Glomerular visceral epithelial cell (primary cell): ENCODE results near the gene UBE2E1.

ENCODE experiments used
- DNase-seq: peaks from one replicate; pipeline ENCODE4 v3.0.0-alpha.2; 2016; ENCODE audit errors: extremely low spot score

Gene UBE2E1

DNA sequence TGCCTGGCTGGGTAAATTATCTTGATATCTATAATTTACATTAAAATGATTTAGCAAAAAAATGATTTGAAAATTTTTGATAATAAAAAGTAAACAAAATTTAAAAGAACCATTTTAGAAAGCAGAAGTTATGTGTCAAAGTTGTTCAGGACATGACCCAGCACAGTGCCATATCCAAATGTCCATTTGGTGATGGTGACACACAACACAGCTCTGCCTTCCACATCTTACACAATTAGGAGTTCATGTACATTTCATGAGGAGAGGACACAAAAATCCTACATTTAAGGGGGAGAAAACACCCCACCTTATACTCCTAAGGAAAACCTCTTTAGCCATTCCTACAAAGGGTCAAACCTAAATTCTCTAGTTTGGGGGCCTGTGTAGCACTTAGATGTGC is 10.7 kb upstream of the UBE2E1 start:
- DNase-seq, result no peak

DNA sequence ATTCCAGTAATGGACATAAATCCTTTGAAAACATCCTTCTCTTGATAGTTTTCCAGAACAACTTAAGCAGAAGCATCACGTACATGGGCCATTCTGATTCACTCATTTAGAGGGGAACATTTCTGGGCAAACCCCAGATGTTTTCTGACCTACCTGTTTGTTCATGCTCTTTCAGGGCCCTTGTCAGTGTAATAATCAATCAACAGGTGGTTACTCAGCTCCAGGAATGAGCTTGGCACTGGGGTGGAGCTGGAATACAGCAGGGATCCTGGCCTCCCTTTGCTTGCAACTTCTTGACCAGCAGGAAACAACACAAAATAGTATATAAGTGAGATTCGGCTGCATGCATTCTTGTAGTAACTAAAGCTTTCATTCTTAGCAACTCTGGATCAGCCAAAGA is 9.2 kb upstream of the UBE2E1 start:
- DNase-seq, result no peak

DNA sequence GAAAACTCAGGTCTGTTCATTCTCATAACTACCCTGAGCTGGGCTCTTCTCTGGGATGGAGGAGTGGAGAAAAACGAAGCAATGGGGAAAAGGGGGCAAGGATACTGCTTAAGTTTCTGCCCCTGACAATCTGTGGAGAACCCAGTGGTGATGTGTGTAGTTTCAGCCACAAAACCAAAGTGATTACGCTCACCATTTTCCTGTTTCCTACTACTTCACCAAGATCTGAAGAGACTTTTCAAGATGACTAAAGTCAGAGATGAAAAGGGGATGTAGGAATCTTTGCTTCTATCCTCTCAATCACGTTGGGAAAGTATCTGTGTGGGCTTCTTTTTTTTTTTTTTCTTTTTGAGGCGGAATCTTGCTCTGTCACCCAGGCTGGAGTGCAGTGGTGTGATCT is 8.3 kb upstream of the UBE2E1 start:
- DNase-seq, result no peak

DNA sequence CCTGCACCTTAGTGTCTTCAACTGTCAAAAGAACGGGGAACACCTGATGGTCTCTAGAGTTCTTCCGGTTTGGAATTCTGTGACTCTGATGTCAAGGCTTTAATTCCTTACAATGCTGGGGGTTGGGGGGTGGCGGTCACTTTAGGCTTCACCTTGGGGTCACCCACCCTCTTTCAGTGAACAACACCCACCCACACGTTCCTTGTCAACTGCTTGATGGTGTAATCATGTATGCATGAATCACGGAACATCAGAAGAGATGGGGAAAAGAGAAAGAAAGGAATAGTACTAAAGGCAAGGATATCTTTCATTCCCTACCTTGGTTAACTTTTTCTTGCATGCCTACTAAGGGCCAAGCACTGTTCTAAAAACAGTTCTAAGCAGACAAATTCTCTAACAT is 7.3 kb upstream of the UBE2E1 start:
- DNase-seq, result no peak

DNA sequence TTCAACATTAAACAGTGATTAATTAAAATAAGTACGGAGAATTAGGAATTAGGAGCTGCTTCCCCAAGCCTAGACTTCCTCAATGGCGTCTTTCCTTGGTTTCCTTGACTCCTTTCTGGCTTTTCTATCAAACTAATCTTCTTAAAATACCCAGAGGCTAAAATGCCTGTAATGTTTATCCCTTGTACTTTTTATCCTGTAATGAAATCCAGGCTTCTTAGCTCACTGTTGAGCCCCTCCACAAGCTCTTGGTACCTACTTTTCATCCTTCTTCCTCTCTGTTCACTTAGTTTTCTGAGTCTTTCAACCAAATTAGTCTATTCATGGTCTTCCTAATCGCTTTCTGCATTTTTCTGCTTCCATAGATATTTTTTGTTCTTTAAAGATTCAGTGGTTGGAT is 6.9 kb upstream of the UBE2E1 start:
- no peak for DNase-seq

DNA sequence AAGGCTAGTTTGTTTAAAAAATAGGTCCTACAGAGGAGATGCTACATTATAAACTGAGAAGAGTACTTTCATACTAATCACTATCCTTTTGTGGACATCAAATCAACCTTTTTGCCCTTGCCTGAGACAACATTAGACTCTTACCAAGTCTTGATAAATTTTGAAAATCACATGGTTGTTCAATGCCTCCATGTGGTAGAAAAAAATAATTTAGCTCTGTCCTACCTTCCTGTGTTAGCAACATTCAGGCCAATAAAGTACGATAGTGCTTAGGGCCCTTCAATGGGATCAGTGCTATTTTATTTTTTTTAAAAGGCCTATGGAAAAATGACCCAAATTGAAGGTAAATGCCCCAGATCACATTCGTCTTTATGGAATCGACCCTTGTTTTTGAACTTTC is 5.0 kb upstream of the UBE2E1 start:
- no peak for DNase-seq

DNA sequence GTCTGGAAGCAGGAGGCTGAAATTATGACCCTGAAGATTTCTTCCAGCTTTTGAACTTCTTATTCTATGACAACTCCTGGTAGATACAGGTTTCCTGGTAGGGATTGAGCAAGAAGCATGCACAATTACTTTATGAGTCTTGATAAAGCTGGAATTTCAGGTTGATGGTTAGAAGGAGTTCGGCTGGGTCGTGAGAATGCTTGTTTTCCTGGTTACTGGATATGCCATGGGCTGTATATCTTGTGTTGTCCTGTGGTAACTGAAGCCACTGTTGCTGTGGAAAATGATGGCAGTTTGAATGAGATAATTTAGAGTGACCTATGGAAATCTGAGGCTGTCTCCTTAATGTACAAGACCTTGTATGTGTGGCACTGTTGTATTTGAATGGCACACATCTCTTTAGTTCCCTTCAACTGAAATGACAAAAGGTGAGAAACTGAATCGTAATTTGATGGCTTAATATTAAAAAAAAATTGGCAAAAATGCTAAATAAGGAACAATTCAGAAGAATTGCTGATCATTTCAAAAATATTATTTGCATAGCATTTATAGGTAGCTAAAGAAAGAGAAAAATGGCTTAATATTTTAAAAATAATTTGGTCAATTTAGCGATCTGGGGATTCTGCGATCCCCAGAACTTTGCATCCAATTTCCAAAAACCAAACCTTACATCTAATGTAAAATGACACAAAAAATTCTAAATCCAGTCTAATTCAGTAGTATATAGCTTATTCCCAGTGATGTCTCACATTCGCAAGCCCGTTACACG is 1.1 kb upstream of the UBE2E1 start:
- DNase-seq, result no peak

DNA sequence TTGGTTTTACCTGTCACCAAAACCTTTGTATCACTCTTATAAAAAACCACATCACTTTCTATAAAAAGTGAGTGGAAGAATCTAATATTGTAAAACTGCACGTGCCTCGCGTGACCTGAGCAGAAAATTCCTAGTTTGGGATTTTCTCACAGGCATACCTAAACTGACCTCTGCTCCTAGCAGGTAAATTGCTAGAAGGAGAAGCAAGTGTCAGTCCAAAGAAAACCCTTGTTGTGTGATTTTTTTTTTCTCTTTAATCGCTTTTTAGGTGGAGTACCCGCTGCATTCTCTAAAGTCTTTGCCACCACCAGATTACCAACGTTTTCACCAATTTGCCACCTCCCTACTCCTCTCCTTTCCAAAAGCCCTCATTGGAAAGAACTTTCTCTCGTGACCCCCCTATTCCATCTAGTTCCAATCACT is 534 bp upstream of the UBE2E1 start:
- DNase-seq, result no peak

DNA sequence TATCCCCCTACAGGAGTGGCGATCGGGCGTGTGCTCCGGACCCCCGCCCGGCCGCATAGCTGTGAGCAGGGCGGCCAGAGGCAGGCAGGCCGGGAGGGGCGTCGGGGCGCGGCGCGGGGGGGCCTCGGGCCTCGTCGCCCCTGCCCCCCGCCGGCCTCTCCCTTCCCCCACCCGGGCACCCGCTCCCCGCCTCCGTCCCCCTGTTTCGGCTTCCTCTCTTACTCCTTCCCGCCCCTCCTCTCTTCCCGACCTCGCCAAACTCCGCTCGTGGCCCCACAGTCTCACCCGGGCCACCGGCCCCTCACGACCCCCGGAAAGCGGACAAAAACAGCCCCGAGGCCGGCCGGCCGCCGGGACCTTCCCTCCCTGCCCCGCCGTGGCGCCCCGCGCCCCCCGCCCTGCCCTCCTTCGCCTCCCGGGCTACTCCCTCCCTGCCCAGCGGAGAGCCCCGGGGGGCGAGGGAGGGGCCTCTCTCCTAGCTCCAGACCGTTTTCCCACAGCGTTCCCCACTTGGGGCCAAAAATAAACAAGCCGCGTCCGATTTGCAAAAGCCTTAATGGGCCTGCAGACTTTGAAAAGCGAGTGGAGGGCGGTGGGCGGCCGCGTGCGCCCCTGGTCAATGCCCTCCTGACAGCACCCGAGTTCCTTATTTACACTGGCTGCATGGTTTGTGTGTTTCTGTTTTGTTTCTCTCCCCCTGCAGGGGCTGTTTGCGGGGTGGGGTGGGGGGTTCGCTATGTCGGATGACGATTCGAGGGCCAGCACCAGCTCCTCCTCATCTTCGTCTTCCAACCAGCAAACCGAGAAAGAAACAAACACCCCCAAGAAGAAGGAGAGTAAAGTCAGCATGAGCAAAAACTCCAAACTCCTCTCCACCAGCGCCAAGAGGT is 1.0 kb downstream of the UBE2E1 start:
- peak; percentile 10 for DNase-seq

DNA sequence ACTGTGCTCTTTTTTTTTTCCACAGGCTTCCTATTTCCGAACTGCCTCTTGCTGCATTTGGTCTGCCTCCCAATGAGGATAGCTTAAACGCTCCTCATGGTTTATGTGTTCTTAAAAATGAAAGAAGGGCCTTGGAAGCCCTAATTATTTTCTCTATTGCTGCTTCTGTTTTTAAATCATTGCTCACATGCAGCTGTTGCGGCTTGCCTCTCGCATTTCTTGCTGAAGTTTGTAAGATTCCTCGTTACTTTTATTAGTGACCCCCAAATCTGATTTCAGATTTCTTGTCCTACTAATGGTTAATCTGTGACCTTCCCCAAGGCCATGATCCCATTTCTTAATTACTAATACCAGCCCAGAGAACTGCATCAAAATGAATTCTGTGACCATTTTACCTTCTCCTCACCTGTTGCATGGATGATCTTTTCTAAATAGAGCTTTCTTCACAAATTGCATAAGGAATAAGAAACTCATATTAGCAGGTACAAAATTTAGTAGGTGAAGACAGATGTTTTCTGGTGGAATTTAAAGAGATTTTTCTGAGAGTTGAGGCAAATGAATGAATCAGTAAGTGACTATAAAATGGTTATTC is 1.8 kb downstream of the UBE2E1 start:
- DNase-seq, result no peak

DNA sequence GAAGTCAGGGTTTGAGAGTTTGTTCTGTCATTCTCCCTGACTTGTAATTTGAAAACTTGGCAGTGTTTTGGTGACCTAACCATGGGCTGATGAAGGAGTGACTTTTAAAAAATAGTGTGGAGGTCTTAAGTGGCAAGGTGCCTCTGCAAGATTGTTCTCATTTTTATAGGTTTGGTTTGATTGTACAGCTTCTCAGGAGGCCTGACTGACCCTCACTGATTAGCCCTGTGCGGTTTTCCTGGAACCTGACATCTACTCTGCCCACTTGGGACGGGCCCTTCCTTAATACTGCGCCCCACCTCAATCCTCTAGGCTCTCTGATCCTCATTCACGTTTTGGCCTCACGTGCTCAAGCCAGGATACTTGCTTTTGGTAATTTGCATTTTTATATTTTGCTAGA is 2.8 kb downstream of the UBE2E1 start:
- no peak for DNase-seq

DNA sequence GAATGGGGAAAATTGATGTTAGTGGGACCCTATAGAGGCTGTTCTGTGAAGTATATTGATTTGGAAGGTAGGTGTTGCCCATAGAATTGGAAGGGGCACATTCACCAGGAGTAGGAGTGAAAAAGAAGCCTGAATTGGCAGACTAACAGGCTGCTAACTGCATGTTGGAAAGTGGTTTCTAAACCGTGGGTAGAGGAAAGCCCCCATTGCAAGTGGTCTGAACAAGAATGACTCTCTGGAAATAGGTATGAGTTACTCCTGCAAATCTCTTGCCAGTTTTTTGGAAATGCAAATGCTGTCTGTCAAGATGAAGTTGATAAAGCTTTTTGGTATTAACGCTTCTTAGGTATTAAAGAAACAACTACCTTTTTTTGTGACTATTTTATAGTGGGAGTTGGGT is 3.5 kb downstream of the UBE2E1 start:
- no peak for DNase-seq

DNA sequence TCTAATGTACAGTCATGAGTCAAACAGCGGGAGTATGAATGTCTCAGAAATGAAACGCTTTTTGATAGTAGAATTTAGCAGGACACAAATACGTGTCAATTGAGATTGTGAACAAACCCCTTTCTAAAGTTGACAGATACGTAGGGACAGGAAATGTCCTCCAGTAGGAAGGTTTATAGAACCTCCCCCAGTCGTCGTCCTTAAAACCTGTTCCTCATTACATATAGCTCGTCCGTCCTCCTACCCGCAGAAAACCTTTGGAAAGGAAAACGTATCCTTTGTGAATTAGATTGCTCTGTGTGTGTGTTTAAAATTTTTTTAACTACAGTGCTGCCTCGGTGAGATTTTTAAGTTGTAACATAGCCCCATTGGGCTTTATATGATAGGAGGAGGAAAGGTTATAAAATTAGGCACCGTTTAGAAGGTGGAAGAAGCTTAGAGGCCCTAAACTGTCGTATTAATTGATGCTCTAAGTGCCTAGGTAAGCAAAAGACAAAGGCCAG is 4.1 kb downstream of the UBE2E1 start:
- no peak for DNase-seq

DNA sequence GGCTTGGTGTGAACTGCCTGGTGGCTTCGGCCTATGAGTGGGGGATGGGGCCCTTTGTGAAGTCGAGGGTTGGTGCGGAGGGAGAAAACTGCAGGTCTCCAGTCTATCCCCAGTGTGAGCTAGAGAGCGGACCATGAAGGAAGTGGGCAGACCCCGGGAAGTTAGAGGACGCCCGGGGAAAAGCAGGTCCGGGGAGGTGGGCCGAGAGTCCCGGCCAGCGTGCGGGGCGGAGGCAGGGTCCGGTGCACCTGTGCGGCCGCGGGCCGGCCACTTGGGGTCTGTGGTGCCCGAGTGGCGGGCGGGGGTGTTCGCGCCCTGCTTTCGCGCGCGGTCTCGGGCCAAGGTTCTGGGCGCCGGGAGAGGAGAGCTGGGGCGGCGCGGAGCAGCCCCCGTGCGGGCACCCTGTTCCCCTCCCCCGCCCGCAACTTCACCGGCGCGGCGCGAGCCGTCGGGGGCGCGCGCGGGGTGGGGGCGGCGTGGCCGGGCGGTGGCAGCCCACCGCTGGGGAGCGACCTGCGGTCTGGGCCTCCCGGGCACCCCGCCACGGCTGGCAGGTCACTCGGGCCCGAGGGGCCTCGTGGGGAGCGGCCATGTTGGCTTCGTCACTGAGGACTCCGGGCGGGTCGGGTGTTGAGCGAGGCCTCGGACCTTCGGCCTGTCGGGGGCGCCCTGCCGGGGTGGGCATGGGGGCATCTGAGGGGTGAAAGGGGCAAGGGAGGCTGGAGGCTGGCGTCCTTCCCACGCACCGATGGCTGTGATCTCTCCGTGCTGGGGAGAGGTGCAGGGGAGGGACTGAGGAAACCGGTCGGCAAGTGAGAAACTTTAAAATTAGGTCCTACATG is 4.8 kb downstream of the UBE2E1 start:
- peak; percentile 39 for DNase-seq

DNA sequence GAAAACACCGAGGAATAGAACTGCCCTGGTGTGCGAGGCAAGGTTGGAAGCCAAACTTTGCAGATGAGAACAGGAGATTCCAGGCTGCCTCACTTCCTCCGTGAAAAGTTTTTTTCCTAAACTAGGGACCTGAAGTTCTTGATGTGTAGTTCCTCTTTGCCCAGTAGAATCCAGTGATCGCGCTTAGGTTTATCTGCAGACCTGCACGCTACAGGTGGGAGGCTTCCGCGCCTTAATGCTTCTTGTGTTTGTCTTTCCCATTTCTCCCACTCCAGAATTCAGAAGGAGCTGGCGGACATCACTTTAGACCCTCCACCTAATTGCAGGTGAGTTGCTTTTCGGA is 5.4 kb downstream of the UBE2E1 start:
- peak; percentile 19 for DNase-seq

DNA sequence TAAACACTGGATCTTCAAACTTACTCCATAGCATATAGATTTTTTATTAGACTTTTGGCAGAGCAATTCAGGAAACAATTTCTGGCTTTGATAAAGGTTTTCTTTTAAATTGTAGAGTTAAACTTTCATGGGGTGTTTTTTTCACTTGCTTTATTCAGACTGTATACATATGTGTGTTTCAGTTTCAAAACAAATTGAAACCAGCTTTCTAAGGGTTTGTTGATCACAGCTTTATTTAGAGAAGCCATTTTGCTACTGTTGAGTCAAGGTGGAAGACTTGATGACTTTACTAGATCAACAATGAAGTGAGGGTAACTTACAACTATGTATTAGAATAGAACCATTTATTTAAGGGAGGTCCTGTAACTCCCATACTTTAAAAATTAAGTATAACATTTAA is 6.2 kb downstream of the UBE2E1 start:
- DNase-seq, result no peak

DNA sequence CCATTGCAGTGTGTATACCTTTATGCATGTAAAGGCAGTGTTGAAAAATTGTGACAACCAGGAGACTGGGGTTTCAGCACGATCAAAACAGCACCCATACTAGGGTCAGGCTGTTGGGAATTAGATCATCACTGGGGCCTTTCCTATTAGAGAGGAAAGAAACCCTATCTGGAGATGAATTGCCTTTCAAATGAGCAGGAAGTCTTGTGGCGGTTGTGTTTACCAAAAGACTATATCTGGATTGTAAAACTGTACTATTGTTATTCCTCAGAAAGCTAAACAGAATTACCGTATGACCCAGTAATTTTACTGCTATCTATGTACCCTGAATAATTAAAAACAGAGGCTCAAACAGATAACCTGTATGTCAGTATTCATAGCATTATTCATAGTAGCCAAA is 10.1 kb downstream of the UBE2E1 start:
- no peak for DNase-seq

DNA sequence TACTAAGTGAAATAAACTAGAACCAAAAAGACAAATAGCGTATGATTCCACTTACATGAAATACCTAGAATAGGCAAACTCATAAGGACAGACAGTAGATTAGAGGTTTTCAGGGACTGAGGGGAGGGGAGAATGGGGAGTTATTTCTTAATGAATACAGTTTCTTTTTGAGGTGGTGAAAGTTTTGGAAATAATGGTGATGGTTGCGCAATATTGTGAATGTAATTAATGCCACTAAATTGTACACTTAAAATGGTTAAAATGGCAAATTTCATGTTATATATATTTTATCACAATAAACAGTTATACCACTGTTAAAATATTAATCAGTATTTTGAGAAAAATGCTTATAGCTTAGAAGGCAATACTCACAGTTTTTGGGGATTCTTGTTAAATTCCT is 11.0 kb downstream of the UBE2E1 start:
- no peak for DNase-seq

DNA sequence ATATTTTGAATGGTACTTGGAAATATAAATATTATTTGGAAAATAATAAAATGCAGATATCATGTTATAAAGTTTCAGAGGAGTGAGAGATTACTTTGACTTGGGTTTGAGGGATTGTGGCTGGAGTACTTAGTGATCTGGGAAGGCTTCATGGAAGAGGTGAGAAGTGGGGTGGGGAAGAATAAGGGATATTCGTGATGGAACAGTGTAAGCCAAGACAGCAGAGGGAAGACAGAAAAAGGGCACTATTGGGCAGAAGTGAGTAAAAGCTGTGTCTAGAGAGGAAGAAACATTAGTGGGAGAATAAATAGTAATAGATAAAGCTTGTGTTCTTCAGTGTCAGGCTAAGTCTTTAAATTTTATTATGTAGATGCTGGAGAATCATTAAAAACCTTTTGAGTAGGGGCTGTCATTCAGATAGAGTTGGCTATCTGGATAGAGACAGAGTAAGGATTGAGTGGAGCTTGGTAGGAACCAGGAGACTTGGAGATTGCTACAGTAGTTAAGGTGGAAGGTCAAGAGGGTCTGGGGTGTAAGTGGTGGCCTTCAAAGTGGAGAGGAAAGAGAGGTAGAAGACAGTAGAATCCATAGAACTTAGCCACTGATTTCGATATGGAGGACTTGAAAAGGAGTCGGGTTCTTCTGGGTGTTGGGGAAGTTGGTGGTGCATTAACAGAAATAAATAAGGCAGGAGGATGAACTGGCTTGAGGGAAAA is 11.9 kb downstream of the UBE2E1 start:
- DNase-seq, result no peak

DNA sequence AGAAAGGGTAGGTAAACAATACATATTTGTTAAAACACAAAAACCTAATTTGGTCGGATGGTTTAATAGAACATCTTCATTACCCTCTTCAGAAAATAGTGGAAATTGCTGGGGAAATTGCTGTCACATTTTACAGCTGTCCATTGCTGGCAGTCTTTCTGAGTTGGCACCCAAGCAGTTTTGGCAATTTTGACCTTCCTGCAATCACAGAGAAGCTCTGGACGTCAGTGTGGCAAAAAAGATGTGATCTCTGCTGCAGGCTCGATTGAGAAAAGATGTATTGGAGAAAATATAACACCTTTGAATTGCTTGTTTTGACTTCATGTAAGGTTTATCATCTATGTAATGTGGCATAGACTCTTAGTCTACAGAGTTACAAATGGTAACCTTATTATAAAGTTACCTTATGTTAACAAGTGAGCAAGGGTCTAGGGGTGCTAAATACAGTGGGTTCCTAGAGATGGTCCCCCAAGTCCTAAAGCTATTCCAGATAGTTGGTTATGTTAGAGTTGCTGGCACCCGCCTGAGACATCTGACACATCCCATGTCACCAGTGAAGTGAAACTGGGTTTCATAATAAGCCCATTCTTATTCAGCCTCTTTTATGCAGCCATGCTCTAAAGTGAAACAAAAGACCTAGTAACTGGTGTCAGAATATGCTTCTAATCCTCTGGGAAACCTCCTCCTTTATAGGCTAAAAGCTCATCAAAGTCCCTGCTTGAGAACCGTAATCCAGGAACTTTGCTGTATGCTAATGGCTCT is 14.0 kb downstream of the UBE2E1 start:
- DNase-seq, result no peak
